ENCODE measurements around the gene RRP36.
"Not testable (repeated sequence)": the region's sequence is repeated elsewhere in the genome, so short reads cannot be mapped to it uniquely, and the experiment has no call there.

RRP36 gene

DNA sequence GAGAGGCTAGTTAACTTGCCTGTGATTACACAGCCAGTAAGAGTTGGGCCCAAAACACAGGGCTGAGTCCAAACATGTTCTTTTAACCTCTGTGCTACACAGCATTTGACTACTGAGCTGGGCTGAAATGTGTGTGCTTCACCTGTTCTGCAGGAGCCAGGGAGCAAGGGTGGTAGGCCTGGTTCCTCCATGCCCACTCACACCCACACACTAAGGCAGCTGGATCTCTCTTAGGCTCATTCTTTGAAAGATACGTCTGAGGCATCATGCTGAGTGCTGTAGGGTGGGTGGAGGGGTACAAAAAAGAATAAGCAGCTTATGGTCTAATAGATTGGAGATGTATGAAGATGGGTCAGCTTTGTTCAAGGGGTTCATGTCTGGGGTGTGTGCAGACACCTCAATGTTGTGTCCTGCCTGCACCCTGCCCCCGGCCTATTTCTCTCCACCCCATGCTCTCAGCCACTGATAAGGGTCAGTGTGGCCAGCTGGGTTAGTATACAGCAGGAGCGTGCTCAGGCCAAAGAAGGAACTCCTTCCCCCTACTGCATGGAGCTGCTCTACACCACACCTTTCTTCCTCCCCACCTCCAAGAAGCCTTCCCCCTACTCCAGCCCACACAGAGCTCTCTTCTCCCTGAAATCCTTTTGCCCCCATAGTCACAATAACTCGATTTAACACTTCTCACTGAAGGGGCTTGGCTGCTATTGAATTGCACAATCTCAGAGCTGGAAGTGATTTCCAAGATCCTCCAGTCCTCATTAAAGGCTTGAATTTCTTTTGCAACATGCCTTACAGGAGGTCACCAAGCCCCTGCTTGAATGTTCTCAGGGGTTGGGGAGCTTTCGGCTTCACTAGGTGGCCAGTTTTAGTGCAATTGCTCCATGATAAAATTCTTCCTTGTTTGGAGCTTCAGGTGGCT is 33.6 kb upstream of the RRP36 start:
- Histone ChIP-seq H3K36me3 (ENCODE audit: control insufficient read depth, insufficient read depth, low read length) (peaks cover 3% of the 10 kb centered on the region), H3K4me3 (ENCODE audit: low read depth, low read length) (no peak overlapping the region), H3K9ac (ENCODE audit: low read depth, low read length) (no peak overlapping the region)

GRCh38 chr6:42988486-42989020 is 32.9 kb upstream of the RRP36 start:
- H3K4me1 ChIP-seq (ENCODE audit: control insufficient read depth, insufficient read depth, low read length) = peaks cover 3% of the 10 kb centered on the region
- H3K9ac ChIP-seq (ENCODE audit: low read depth, low read length) = no peak overlapping the region
- H3K36me3 ChIP-seq (ENCODE audit: control insufficient read depth, insufficient read depth, low read length) = peaks cover 3% of the 10 kb centered on the region
- H3K27me3 ChIP-seq (ENCODE audit: control insufficient read depth, insufficient read depth, low read length) = no peaks in the 10 kb centered on the region
- no peaks in the 10 kb centered on the region for H3K9me3 ChIP-seq (ENCODE audit: control insufficient read depth, insufficient read depth, low read length)
- no peak overlapping the region for H3K4me3 ChIP-seq (ENCODE audit: low read depth, low read length)

More for the DNA sequence above, 33.6 kb upstream of the RRP36 start:
- Histone ChIP-seq H3K27me3 (ENCODE audit: control insufficient read depth, insufficient read depth, low read length) (no peaks in the 10 kb centered on the region), H3K9me3 (ENCODE audit: control insufficient read depth, insufficient read depth, low read length) (no peaks in the 10 kb centered on the region), H3K4me1 (ENCODE audit: control insufficient read depth, insufficient read depth, low read length) (peaks cover 3% of the 10 kb centered on the region)

GRCh38 chr6:42989923-42990322 is 31.5 kb upstream of the RRP36 start:
- no peak overlapping the region for H3K9ac ChIP-seq (ENCODE audit: low read depth, low read length)
- no peaks in the 10 kb centered on the region for H3K9me3 ChIP-seq (ENCODE audit: control insufficient read depth, insufficient read depth, low read length)
- H3K4me3 ChIP-seq (ENCODE audit: low read depth, low read length) = no peak overlapping the region
- H3K36me3 ChIP-seq (ENCODE audit: control insufficient read depth, insufficient read depth, low read length) = peaks cover 3% of the 10 kb centered on the region
- peaks cover 3% of the 10 kb centered on the region for H3K4me1 ChIP-seq (ENCODE audit: control insufficient read depth, insufficient read depth, low read length)
- H3K27me3 ChIP-seq (ENCODE audit: control insufficient read depth, insufficient read depth, low read length) = no peaks in the 10 kb centered on the region

GRCh38 chr6:42993445-42993844 is 28.0 kb upstream of the RRP36 start:
- no peak overlapping the region for H3K9ac ChIP-seq (ENCODE audit: low read depth, low read length)
- no peaks in the 10 kb centered on the region for H3K4me1 ChIP-seq (ENCODE audit: control insufficient read depth, insufficient read depth, low read length)
- no peak overlapping the region for H3K4me3 ChIP-seq (ENCODE audit: low read depth, low read length)
- no peaks in the 10 kb centered on the region for H3K27me3 ChIP-seq (ENCODE audit: control insufficient read depth, insufficient read depth, low read length)
- H3K36me3 ChIP-seq (ENCODE audit: control insufficient read depth, insufficient read depth, low read length) = peaks cover 3% of the 10 kb centered on the region
- H3K9me3 ChIP-seq (ENCODE audit: control insufficient read depth, insufficient read depth, low read length) = no peaks in the 10 kb centered on the region

- no peaks in the 10 kb centered on the region for H3K27me3 ChIP-seq (ENCODE audit: control insufficient read depth, insufficient read depth, low read length)
- no peak overlapping the region for H3K4me3 ChIP-seq (ENCODE audit: low read depth, low read length)
- no peak overlapping the region for H3K9ac ChIP-seq (ENCODE audit: low read depth, low read length)
Observed at GRCh38 chr6:42996513-42996912, 24.9 kb upstream of the RRP36 start.

GRCh38 chr6:42998205-42998604 is 23.2 kb upstream of the RRP36 start:
- not testable (repeated sequence) for H3K9ac ChIP-seq (ENCODE audit: low read depth, low read length); H3K27me3 ChIP-seq (ENCODE audit: control insufficient read depth, insufficient read depth, low read length); H3K4me1 ChIP-seq (ENCODE audit: control insufficient read depth, insufficient read depth, low read length); H3K4me3 ChIP-seq (ENCODE audit: low read depth, low read length); H3K36me3 ChIP-seq (ENCODE audit: control insufficient read depth, insufficient read depth, low read length); H3K9me3 ChIP-seq (ENCODE audit: control insufficient read depth, insufficient read depth, low read length)

More at GRCh38 chr6:42996513-42996912, 24.9 kb upstream of the RRP36 start:
- H3K36me3 ChIP-seq (ENCODE audit: control insufficient read depth, insufficient read depth, low read length) = no peaks in the 10 kb centered on the region
- no peaks in the 10 kb centered on the region for H3K9me3 ChIP-seq (ENCODE audit: control insufficient read depth, insufficient read depth, low read length)
- no peaks in the 10 kb centered on the region for H3K4me1 ChIP-seq (ENCODE audit: control insufficient read depth, insufficient read depth, low read length)

GRCh38 chr6:43001843-43002242 is 19.6 kb upstream of the RRP36 start:
- H3K4me1 ChIP-seq (ENCODE audit: control insufficient read depth, insufficient read depth, low read length) = no peaks in the 10 kb centered on the region
- H3K4me3 ChIP-seq (ENCODE audit: low read depth, low read length) = no peak overlapping the region
- H3K27me3 ChIP-seq (ENCODE audit: control insufficient read depth, insufficient read depth, low read length) = no peaks in the 10 kb centered on the region
- H3K9ac ChIP-seq (ENCODE audit: low read depth, low read length) = no peak overlapping the region
- H3K9me3 ChIP-seq (ENCODE audit: control insufficient read depth, insufficient read depth, low read length) = no peaks in the 10 kb centered on the region
- no peaks in the 10 kb centered on the region for H3K36me3 ChIP-seq (ENCODE audit: control insufficient read depth, insufficient read depth, low read length)

DNA sequence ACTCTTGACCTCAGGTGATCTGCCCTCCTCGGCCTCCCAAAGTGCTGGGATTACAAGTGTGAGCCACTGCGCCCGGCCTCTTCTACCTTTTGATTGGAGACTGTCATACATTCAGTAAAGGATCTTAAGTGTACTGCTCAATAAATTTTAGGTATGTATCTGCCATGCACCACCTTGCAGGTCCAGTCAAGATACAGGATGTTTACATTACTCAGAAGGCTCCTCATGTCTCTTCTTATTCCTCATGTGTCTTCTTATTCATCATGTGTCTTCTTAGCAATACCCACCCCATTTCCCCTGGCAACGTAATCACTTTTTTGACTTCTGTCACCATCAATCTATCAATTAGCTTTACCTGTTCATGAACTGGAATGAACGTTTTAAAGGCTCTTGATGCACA is 15.6 kb upstream of the RRP36 start:
- Histone ChIP-seq H3K9ac (ENCODE audit: low read depth, low read length) (no peak overlapping the region), H3K4me3 (ENCODE audit: low read depth, low read length) (no peak overlapping the region), H3K36me3 (ENCODE audit: control insufficient read depth, insufficient read depth, low read length) (peaks cover 24% of the 10 kb centered on the region), H3K27me3 (ENCODE audit: control insufficient read depth, insufficient read depth, low read length) (no peaks in the 10 kb centered on the region), H3K9me3 (ENCODE audit: control insufficient read depth, insufficient read depth, low read length) (no peaks in the 10 kb centered on the region), H3K4me1 (ENCODE audit: control insufficient read depth, insufficient read depth, low read length) (no peaks in the 10 kb centered on the region)

- Histone ChIP-seq H3K9ac (ENCODE audit: low read depth, low read length) (no peak overlapping the region), H3K9me3 (ENCODE audit: control insufficient read depth, insufficient read depth, low read length) (no peaks in the 10 kb centered on the region), H3K27me3 (ENCODE audit: control insufficient read depth, insufficient read depth, low read length) (no peaks in the 10 kb centered on the region), H3K4me1 (ENCODE audit: control insufficient read depth, insufficient read depth, low read length) (no peaks in the 10 kb centered on the region), H3K4me3 (ENCODE audit: low read depth, low read length) (no peak overlapping the region), H3K36me3 (ENCODE audit: control insufficient read depth, insufficient read depth, low read length) (peaks cover 28% of the 10 kb centered on the region)
Observed at GRCh38 chr6:43006251-43006650, 15.2 kb upstream of the RRP36 start.

GRCh38 chr6:43007126-43007525 is 14.3 kb upstream of the RRP36 start:
- H3K4me3 ChIP-seq (ENCODE audit: low read depth, low read length) = no peak overlapping the region
- H3K4me1 ChIP-seq (ENCODE audit: control insufficient read depth, insufficient read depth, low read length) = no peaks in the 10 kb centered on the region
- H3K9me3 ChIP-seq (ENCODE audit: control insufficient read depth, insufficient read depth, low read length) = no peaks in the 10 kb centered on the region
- H3K27me3 ChIP-seq (ENCODE audit: control insufficient read depth, insufficient read depth, low read length) = no peaks in the 10 kb centered on the region
- peaks cover 36% of the 10 kb centered on the region for H3K36me3 ChIP-seq (ENCODE audit: control insufficient read depth, insufficient read depth, low read length)
- no peak overlapping the region for H3K9ac ChIP-seq (ENCODE audit: low read depth, low read length)

- Histone ChIP-seq H3K9ac (ENCODE audit: low read depth, low read length) (no peak overlapping the region), H3K4me1 (ENCODE audit: control insufficient read depth, insufficient read depth, low read length) (peaks cover 5% of the 10 kb centered on the region), H3K4me3 (ENCODE audit: low read depth, low read length) (no peak overlapping the region), H3K27me3 (ENCODE audit: control insufficient read depth, insufficient read depth, low read length) (no peaks in the 10 kb centered on the region), H3K9me3 (ENCODE audit: control insufficient read depth, insufficient read depth, low read length) (no peaks in the 10 kb centered on the region), H3K36me3 (ENCODE audit: control insufficient read depth, insufficient read depth, low read length) (peaks cover 36% of the 10 kb centered on the region)
Observed at GRCh38 chr6:43009124-43009523, 12.3 kb upstream of the RRP36 start.

GRCh38 chr6:43011207-43011606 is 10.2 kb upstream of the RRP36 start:
- H3K4me1 ChIP-seq (ENCODE audit: control insufficient read depth, insufficient read depth, low read length) = peaks cover 11% of the 10 kb centered on the region
- no peak overlapping the region for H3K4me3 ChIP-seq (ENCODE audit: low read depth, low read length)
- H3K27me3 ChIP-seq (ENCODE audit: control insufficient read depth, insufficient read depth, low read length) = no peaks in the 10 kb centered on the region
- no peaks in the 10 kb centered on the region for H3K9me3 ChIP-seq (ENCODE audit: control insufficient read depth, insufficient read depth, low read length)
- H3K36me3 ChIP-seq (ENCODE audit: control insufficient read depth, insufficient read depth, low read length) = peaks cover 36% of the 10 kb centered on the region
- no peak overlapping the region for H3K9ac ChIP-seq (ENCODE audit: low read depth, low read length)
